HCT116 (cell line): Measurements from ENCODE around the gene TNS3. TPM values are rescaled to one million over a fixed set of nuclear protein-coding genes. Genes with fewer than 3 reads are reported as not detected.

Experiments used
- ATF3 ChIP-seq: IDR thresholded peaks from 2 replicates; pipeline ENCODE4 v1.6.1; 2012
- CBX3 ChIP-seq: IDR thresholded peaks from 2 replicates; pipeline ENCODE4 v1.6.1; 2012; ENCODE audit warnings: low read depth
- CEBPB ChIP-seq: IDR thresholded peaks from 2 replicates; pipeline ENCODE4 v1.6.1; 2012; ENCODE audit warnings: low read depth
- EGR1 ChIP-seq: IDR thresholded peaks from 2 replicates; pipeline ENCODE4 v1.6.1; 2012; ENCODE audit warnings: low read depth
- ELF1 ChIP-seq: IDR thresholded peaks from 2 replicates; pipeline ENCODE4 v1.6.1; 2012; ENCODE audit warnings: low read depth, borderline replicate concordance
- EZH2 ChIP-seq: fragments of 200-600 bp; sonication (generic); IDR thresholded peaks from 2 replicates; pipeline ENCODE4 v1.6.1; 2017; ENCODE audit warnings: antibody characterized with exemption, mixed run types
- EZH2phosphoT487 ChIP-seq: fragments of 200-600 bp; IDR thresholded peaks from 2 replicates; pipeline ENCODE4 v1.6.1; 2018; ENCODE audit warnings: antibody characterized with exemption, borderline replicate concordance
- JUND ChIP-seq: IDR thresholded peaks from 2 replicates; pipeline ENCODE4 v1.6.1; 2012
- MAX ChIP-seq: IDR thresholded peaks from 2 replicates; pipeline ENCODE4 v1.6.1; 2012
- RAD21 ChIP-seq: IDR thresholded peaks from 2 replicates; pipeline ENCODE4 v1.6.1; 2012; ENCODE audit warnings: low read depth, mild to moderate bottlenecking
- SP1 ChIP-seq: IDR thresholded peaks from 2 replicates; pipeline ENCODE4 v1.6.1; 2012; ENCODE audit warnings: low read depth
- SRF ChIP-seq: IDR thresholded peaks from 2 replicates; pipeline ENCODE4 v1.6.1; 2012; ENCODE audit warnings: low read depth
- TCF7L2 ChIP-seq: IDR thresholded peaks from 2 replicates; pipeline ENCODE4 v1.7.0; 2011; ENCODE audit warnings: borderline replicate concordance, inconsistent platforms; ENCODE audit not compliant: insufficient read depth, insufficient read length; ENCODE audit errors: extremely low read depth
- YY1 ChIP-seq: IDR thresholded peaks from 2 replicates; pipeline ENCODE4 v1.6.1; 2011; ENCODE audit warnings: low read length, low read depth, moderate library complexity, mild to moderate bottlenecking; ENCODE audit not compliant: insufficient replicate concordance; ENCODE audit errors: extremely low read depth
- ZNF274 ChIP-seq: fragments of 200-500 bp; sonication (Bioruptor generic); IDR thresholded peaks from 2 replicates; pipeline ENCODE4 v1.6.1; 2014; ENCODE audit warnings: mild to moderate bottlenecking, low read depth, low read length, inconsistent platforms
- total RNA-seq: library from RNA; stranded (reverse); gene quantifications from one replicate; pipeline ENCODE4 v1.2.1, GENCODE V29; 2021; ENCODE audit not compliant: unreplicated experiment
- TF ChIP-seq, protein P1 (sequence below): IDR thresholded peaks from 2 replicates; pipeline ENCODE4 v1.6.1; 2011; ENCODE audit warnings: mild to moderate bottlenecking, low read length, moderate library complexity; ENCODE audit not compliant: insufficient replicate concordance; ENCODE audit errors: extremely low read depth

The TNS3 gene
- total RNA-seq, 1 experiment from 2014 or later: 9.1 TPM

GRCh38 chr7:47361746-47362215, 220.1 kb downstream of the TNS3 start (continued):
- TF ChIP-seq EZH2phosphoT487: no peak
- no peak for TF ChIP-seq EGR1
- TF ChIP-seq SRF: no peak
- TF ChIP-seq JUND: 0 out of 2 replicates have a peak, but pooled peaks have one; percentile 22
- TF ChIP-seq ZNF274: no peak
- no peak for TF ChIP-seq TCF7L2
- TF ChIP-seq SP1: no peak
- peak; percentile 69 for TF ChIP-seq CEBPB
- no peak for TF ChIP-seq ELF1
- TF ChIP-seq MAX: peak; percentile 57
- no peak for TF ChIP-seq RAD21
- TF ChIP-seq EZH2: no peak
- no peak for TF ChIP-seq ATF3
- TF ChIP-seq, protein P1, sequence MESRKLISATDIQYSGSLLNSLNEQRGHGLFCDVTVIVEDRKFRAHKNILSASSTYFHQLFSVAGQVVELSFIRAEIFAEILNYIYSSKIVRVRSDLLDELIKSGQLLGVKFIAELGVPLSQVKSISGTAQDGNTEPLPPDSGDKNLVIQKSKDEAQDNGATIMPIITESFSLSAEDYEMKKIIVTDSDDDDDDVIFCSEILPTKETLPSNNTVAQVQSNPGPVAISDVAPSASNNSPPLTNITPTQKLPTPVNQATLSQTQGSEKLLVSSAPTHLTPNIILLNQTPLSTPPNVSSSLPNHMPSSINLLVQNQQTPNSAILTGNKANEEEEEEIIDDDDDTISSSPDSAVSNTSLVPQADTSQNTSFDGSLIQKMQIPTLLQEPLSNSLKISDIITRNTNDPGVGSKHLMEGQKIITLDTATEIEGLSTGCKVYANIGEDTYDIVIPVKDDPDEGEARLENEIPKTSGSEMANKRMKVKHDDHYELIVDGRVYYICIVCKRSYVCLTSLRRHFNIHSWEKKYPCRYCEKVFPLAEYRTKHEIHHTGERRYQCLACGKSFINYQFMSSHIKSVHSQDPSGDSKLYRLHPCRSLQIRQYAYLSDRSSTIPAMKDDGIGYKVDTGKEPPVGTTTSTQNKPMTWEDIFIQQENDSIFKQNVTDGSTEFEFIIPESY: no peak
- TF ChIP-seq YY1: no peak
- no peak for TF ChIP-seq CBX3
